ENCODE results near the gene UBL4A. TPM values are rescaled to one million over a fixed set of nuclear protein-coding genes. Genes with fewer than 3 reads are reported as not detected.

The UBL4A gene
- total RNA-seq (2022; extraction: Qiagen RNA extraction), result 67.1 to 73.0 TPM (median 69.5 TPM) in 5 replicates

GRCh38 chrX:154486396-154487207 lies at the start of gene UBL4A:
Gene UBL4A, minus strand, starts transcription at chrX:154486615. Its CDS starts 31 bp downstream, at chrX:154486584.

GRCh38 chrX:154515966-154516655 lies 29.7 kb upstream of the UBL4A start, which contains the start of gene FAM3A:
Gene FAM3A, minus strand, starts transcription at chrX:154516232. Its CDS starts 460 bp downstream, at chrX:154515772.

GRCh38 chrX:154490414-154491083 lies 4.1 kb upstream of the UBL4A start, which contains the start of gene SLC10A3:
Gene SLC10A3, minus strand, starts transcription at chrX:154490629. Its CDS starts 1,689 bp downstream, at chrX:154488940.

GRCh38 chrX:154478728-154479622 lies 7.4 kb downstream of the UBL4A start, which contains the start of gene LAGE3:
Gene LAGE3, minus strand, starts transcription at chrX:154479281. Its CDS starts 366 bp downstream, at chrX:154478915.

GRCh38 chrX:154458116-154458953 lies 28.1 kb downstream of the UBL4A start, which contains the start of gene PLXNA3:
Gene PLXNA3, plus strand, starts transcription at chrX:154458281. Its CDS starts 1,903 bp downstream, at chrX:154460184.

GRCh38 chrX:154443992-154444754 lies 42.2 kb downstream of the UBL4A start, which contains the start of gene FAM50A:
Gene FAM50A, plus strand, starts transcription at chrX:154444141. Its CDS starts 95 bp downstream, at chrX:154444236.

GRCh38 chrX:154436983-154437752 lies 49.2 kb downstream of the UBL4A start, which contains the start of gene GDI1:
Gene GDI1, plus strand, starts transcription at chrX:154437154. Its CDS starts 101 bp downstream, at chrX:154437255.

Other genes with a start within 250 kb of the UBL4A start
- gene OPN1MW3, start 229.0 kb downstream of the UBL4A start, total RNA-seq (2022; extraction: Qiagen RNA extraction), result not detected in 5 replicates
- gene TEX28, start 191.5 kb downstream of the UBL4A start, total RNA-seq (2022; extraction: Qiagen RNA extraction), result not detected in 5 replicates
- gene TKTL1, start 190.8 kb downstream of the UBL4A start, total RNA-seq (2022; extraction: Qiagen RNA extraction), result 0.05 to 0.14 TPM (median 0.07 TPM) in 3 of 5 replicates, not detected in the others
- gene FLNA, start 112.0 kb downstream of the UBL4A start, total RNA-seq (2022; extraction: Qiagen RNA extraction), result 1,461 to 1,661 TPM (median 1,622 TPM) in 5 replicates
- gene EMD, start 107.3 kb downstream of the UBL4A start, total RNA-seq (2022; extraction: Qiagen RNA extraction), result 129 to 161 TPM (median 153 TPM) in 5 replicates
- 5,312 to 5,581 TPM (median 5,559 TPM) in 5 replicates for gene RPL10, start 88.2 kb downstream of the UBL4A start, total RNA-seq (2022; extraction: Qiagen RNA extraction)
- gene DNASE1L1, start 77.4 kb downstream of the UBL4A start, total RNA-seq (2022; extraction: Qiagen RNA extraction), result 27.2 to 31.3 TPM (median 29.9 TPM) in 5 replicates
- gene TAFAZZIN, start 75.1 kb downstream of the UBL4A start, total RNA-seq (2022; extraction: Qiagen RNA extraction), result 33.5 to 40.1 TPM (median 36.8 TPM) in 5 replicates
- 88.4 to 107 TPM (median 105 TPM) in 5 replicates for gene ATP6AP1, start 57.9 kb downstream of the UBL4A start, total RNA-seq (2022; extraction: Qiagen RNA extraction)
- 91.4 to 124 TPM (median 104 TPM) in 5 replicates for gene GDI1, start 49.5 kb downstream of the UBL4A start, total RNA-seq (2022; extraction: Qiagen RNA extraction)
- gene FAM50A, start 42.5 kb downstream of the UBL4A start, total RNA-seq (2022; extraction: Qiagen RNA extraction), result 99.8 to 121 TPM (median 111 TPM) in 5 replicates
- 11.0 to 17.8 TPM (median 13.9 TPM) in 5 replicates for gene PLXNA3, start 28.3 kb downstream of the UBL4A start, total RNA-seq (2022; extraction: Qiagen RNA extraction)
- 36.3 to 74.0 TPM (median 65.8 TPM) in 5 replicates for gene LAGE3, start 7.3 kb downstream of the UBL4A start, total RNA-seq (2022; extraction: Qiagen RNA extraction)
- 38.5 to 42.9 TPM (median 39.7 TPM) in 5 replicates for gene SLC10A3, start 4.0 kb upstream of the UBL4A start, total RNA-seq (2022; extraction: Qiagen RNA extraction)
- gene FAM3A, start 29.6 kb upstream of the UBL4A start, total RNA-seq (2022; extraction: Qiagen RNA extraction), result 38.0 to 44.6 TPM (median 42.6 TPM) in 5 replicates
- gene G6PD, start 60.2 kb upstream of the UBL4A start, total RNA-seq (2022; extraction: Qiagen RNA extraction), result 1,336 to 1,631 TPM (median 1,436 TPM) in 5 replicates
- 35.9 to 44.7 TPM (median 40.9 TPM) in 5 replicates for gene IKBKG, start 61.0 kb upstream of the UBL4A start, total RNA-seq (2022; extraction: Qiagen RNA extraction)
- not detected in 5 replicates for gene CTAG1A, start 98.5 kb upstream of the UBL4A start, total RNA-seq (2022; extraction: Qiagen RNA extraction)
- gene CTAG1B, start 132.7 kb upstream of the UBL4A start, total RNA-seq (2022; extraction: Qiagen RNA extraction), result not detected in 5 replicates
- gene CTAG2, start 167.0 kb upstream of the UBL4A start, total RNA-seq (2022; extraction: Qiagen RNA extraction), result not detected in 5 replicates

Measured in A549 treated with Hydrocortisone at 1 μM for 4 hours (cell line).